ENCODE data around the gene ATP10D.

The ATP10D gene

DNA sequence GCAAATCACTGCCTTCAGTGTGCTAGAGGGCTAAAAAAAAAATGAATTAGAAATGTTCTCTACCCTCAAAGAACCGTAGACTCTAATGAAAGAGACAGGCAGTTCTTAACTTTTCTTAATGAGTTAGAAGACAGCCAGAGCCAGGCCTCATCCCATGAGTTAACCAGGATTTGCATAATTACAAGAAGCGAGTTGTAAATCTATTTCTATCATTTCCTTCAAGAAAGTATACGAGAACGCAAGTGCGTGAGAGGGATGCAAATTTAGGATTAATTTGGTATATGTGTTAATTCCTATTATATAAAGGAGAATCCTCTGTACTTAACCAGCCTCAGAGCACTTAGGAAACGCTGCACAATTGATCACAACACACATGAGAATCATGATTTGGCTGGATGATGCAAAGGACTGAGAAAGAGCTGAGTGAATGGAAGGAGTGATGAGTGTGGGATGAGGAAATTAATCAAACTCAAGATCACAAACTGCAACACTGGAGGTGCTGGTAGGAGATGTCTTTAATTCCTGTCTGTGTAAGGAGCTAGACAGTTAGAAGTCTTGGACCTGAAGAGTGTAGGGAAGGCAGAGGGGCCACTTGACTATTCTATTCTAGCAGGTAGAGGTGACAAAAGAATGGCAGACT, 157.2 kb downstream of the ATP10D start:
- Histone ChIP-seq H3K9ac (ENCODE audit: low read length) (no peak overlapping the region), H3K27ac (ENCODE audit: low read depth, low read length) (no peak overlapping the region), H3K4me3 (ENCODE audit: low read depth in 1 of 2, low read length in 2 of 2) (no peak overlapping the region), H3K9me3 (ENCODE audit: low read length) (no peaks in the 10 kb centered on the region), H3K36me3 (ENCODE audit: insufficient read depth, low read length) (no peaks in the 10 kb centered on the region), H3K27me3 (ENCODE audit: control insufficient read depth in 1 of 2, insufficient read depth in 2 of 2, low read length in 2 of 2) (no peaks in the 10 kb centered on the region), H3K4me1 (ENCODE audit: insufficient read depth, low read length) (no peaks in the 10 kb centered on the region)

Measured in muscle layer of colon (tissue), 2 donors.